Fibroblast of mammary gland (primary cell): ENCODE data around the gene ATG4A.

Experiments used
- DNase-seq: peaks from one replicate; pipeline ENCODE4 v3.0.0-alpha.2; 2010; ENCODE audit warnings: low read depth
- H3K4me3 ChIP-seq: 2 replicates; pipeline ENCODE4 v1.5.1; 2011; ENCODE audit warnings: low read depth, mild to moderate bottlenecking, low read length, moderate library complexity; ENCODE audit not compliant: control insufficient read depth
- TF ChIP-seq, protein P1 (sequence below): conservative IDR thresholded peaks from 2 replicates; pipeline ENCODE4 v1.5.1; 2011; ENCODE audit warnings: low read depth, low read length, inconsistent platforms; ENCODE audit not compliant: control insufficient read depth, insufficient read depth

Gene ATG4A

DNA sequence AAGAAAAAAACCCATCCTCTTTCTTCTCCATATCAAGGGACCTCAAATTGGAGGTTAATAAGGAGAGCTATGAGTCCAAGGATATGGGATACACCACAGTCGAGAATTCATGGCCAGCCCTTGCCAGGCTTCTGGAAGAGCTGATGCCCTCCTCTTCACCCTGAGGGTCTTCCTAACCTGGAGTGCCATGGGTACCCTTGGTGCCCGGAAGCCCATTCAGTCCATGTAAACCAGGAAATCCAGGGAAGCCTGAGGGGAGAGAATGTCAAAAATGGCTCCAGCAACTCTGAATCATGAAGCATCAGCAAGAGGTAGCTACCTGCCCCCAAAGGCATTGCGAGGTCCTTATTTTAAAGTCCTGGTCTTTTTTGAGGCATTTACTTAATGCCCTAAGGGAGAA, 78.2 kb downstream of the ATG4A start:
- no peak for DNase-seq
- TF ChIP-seq, protein P1, sequence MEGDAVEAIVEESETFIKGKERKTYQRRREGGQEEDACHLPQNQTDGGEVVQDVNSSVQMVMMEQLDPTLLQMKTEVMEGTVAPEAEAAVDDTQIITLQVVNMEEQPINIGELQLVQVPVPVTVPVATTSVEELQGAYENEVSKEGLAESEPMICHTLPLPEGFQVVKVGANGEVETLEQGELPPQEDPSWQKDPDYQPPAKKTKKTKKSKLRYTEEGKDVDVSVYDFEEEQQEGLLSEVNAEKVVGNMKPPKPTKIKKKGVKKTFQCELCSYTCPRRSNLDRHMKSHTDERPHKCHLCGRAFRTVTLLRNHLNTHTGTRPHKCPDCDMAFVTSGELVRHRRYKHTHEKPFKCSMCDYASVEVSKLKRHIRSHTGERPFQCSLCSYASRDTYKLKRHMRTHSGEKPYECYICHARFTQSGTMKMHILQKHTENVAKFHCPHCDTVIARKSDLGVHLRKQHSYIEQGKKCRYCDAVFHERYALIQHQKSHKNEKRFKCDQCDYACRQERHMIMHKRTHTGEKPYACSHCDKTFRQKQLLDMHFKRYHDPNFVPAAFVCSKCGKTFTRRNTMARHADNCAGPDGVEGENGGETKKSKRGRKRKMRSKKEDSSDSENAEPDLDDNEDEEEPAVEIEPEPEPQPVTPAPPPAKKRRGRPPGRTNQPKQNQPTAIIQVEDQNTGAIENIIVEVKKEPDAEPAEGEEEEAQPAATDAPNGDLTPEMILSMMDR: no peak
- H3K4me3 ChIP-seq: no peak overlapping the region

DNA sequence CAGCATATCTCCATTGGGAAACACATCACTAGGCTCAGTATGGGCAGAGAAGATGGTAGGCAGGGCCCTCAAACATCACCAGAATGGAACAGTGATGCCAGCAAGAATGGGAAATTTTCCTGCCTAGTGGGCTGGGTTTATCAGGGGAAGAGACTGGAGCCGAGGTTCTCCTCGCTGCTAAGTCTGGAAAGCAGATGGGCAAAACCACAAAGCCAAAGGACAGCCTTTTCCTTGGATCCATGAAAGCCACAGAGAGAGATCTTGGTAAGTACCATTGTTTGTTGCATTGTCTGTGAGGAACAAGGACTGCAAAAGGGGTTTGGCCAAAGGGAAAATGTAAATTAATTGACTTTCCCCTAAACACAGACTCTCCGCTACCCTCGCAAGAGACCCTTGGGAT, 80.1 kb downstream of the ATG4A start:
- DNase-seq: no peak
- no peak overlapping the region for H3K4me3 ChIP-seq
- TF ChIP-seq, protein P1: no peak

DNA sequence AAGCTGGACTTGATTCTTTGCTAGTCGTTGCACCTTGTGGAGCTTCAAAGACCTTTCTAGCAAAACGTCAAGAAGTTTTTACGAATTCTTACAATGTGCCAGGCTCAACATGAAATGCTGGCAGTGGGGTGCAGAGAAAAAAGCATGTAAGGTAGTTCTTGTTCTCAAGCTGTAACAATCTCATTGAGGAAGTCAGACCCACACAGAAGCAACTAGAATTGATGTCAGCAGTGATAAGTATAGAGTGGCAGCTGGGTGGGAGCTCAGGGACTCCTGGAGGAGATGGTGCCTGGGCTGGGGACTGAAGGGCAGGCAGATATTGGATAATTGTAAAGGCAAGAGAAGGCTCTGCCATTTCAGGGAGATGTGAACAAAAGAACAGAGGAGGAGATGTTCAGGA, 82.3 kb downstream of the ATG4A start:
- TF ChIP-seq, protein P1: no peak
- H3K4me3 ChIP-seq: no peak overlapping the region
- no peak for DNase-seq

DNA sequence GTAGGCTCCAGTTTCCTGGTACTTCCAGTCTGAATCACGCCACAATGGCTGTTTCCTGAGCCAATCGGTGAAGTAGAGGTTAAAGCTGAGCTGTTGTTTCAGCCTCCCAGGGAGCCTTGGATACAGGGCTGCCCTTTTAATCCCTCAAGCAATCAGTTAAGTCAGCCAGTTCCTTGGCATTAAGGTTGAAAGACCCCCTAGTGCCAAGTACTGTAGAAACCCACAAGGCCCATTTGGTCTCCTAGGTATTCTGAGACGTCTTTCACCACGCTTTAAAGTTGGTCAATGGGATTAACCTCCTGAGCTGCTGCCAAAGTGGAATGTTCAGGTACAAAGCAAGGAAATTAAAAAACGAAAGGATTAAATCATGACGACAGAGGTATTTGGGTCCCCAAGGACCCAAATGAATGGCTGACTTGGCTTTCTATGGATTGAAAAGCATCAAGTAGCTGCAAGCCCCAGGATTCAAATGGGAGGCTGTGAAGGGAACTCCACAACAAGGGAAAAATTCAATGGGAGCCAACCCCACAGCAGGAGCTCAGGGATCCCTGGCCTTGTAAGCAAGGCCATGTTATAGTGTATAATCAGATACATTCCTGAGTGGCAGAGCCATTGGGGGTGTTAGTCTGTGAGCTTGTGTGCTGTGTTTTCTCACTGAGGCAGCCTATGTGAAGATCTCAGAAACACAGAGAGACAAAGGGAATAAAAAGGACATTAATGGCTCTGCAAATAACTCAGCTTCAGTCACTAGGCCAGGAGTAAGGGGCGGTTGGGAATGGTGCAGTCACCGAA, 86.0 kb downstream of the ATG4A start:
- no peak overlapping the region for H3K4me3 ChIP-seq

DNA sequence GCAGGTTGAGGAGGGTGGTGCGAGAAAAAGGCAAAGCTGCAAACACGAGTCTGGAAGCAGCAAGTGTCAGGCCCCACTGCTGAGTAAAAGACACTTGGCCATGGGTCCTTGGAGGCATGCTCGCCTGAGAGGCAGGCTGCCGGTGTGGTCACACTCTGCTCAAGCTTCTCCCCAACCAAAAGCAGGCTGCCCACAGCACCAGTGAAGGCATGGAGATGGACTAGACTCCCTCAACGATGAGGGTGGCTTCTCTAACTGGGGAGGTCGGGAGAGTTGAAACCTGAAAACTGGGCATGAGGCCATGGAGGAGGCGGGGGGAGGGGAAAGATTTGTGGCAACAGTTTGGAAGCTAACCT, 86.5 kb downstream of the ATG4A start:
- no peak for DNase-seq
- TF ChIP-seq, protein P1: no peak
- H3K4me3 ChIP-seq: no peak overlapping the region

More for the DNA sequence above, 86.0 kb downstream of the ATG4A start:
- no peak for DNase-seq
- TF ChIP-seq, protein P1: no peak

DNA sequence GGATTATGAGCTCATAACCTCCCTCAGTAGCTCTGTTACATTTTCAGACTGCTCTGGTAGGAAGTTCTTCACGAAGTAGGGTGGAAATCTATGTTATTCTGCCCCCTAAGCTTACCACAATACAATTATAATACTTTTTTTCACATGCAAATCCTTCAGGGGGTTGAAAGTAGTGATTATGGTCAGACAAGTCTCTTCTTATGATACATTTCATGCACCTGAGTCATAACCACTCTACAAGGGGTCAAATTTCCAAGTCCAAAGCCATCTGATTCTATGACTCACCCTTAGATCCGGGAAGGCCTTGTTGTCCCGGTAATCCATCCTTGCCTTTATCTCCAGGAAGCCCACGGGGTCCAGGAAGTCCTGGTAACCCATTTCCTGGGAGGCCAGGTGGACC, 95.2 kb downstream of the ATG4A start:
- TF ChIP-seq, protein P1: no peak

More for the DNA sequence above, 95.2 kb downstream of the ATG4A start:
- peak; percentile 94 for DNase-seq
- H3K4me3 ChIP-seq: no peak overlapping the region
